Esophagus (tissue), 2 donors: Measurements from ENCODE around the gene WDR41. TPM values are rescaled to one million over a fixed set of nuclear protein-coding genes. Genes with fewer than 3 reads are reported as not detected.

ENCODE experiments used
- polyA plus RNA-seq, 2 donors: library from polyadenylated mRNA; stranded (reverse); fragments of 200-250 nt; gene quantifications; one replicate each; pipeline ENCODE4 v1.2.3, GENCODE V29; 2013
- donor health status: healthy with polysubstance abuse.
- donor health status: Bipolar disorder and iron deficiency.

The WDR41 gene
- polyA plus RNA-seq, 2 donors, result 9.5 to 20.0 TPM

Other genes with a start within 250 kb of the WDR41 start
- not detected for gene OTP, start 146.4 kb upstream of the WDR41 start, polyA plus RNA-seq